NB4 (cell line): ENCODE data around the gene ASB16.

Experiments used
- DNase-seq: peaks from one replicate; pipeline ENCODE4 v3.0.0; 2010; ENCODE audit warnings: low read depth
- H3K4me3 ChIP-seq: one replicate; pipeline ENCODE4 v1.5.1; 2011; ENCODE audit warnings: mild to moderate bottlenecking, low read depth, low read length, moderate library complexity
- CTCF ChIP-seq: IDR thresholded peaks from one replicate; pipeline ENCODE4 v1.5.1; 2012; ENCODE audit warnings: low read depth, low read length
- MYC ChIP-seq: IDR thresholded peaks from 2 replicates; pipeline ENCODE4 v1.6.1; 2011; ENCODE audit warnings: low read depth, low read length
- POLR2A ChIP-seq: IDR thresholded peaks from 2 replicates; pipeline ENCODE4 v1.6.1; 2011; ENCODE audit warnings: mild to moderate bottlenecking; ENCODE audit not compliant: insufficient read length; ENCODE audit errors: extremely low read depth
- TF ChIP-seq, protein P1 (sequence below): IDR thresholded peaks from 2 replicates; pipeline ENCODE4 v1.6.1; 2011; ENCODE audit warnings: low read depth, low read length

Gene ASB16

GRCh38 chr17:44191941-44192496 is 21.5 kb downstream of the ASB16 start:
- H3K4me3 ChIP-seq, result no peak overlapping the region
- TF ChIP-seq, protein P1, sequence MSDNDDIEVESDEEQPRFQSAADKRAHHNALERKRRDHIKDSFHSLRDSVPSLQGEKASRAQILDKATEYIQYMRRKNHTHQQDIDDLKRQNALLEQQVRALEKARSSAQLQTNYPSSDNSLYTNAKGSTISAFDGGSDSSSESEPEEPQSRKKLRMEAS, result no peak
- DNase-seq, result no peak

- DNase-seq, result no peak
- TF ChIP-seq CTCF, result no peak
- no peak for TF ChIP-seq MYC
- TF ChIP-seq, protein P1, result no peak
- TF ChIP-seq POLR2A, result no peak
Measured at GRCh38 chr17:44192750-44193149, 22.2 kb downstream of the ASB16 start.

DNA sequence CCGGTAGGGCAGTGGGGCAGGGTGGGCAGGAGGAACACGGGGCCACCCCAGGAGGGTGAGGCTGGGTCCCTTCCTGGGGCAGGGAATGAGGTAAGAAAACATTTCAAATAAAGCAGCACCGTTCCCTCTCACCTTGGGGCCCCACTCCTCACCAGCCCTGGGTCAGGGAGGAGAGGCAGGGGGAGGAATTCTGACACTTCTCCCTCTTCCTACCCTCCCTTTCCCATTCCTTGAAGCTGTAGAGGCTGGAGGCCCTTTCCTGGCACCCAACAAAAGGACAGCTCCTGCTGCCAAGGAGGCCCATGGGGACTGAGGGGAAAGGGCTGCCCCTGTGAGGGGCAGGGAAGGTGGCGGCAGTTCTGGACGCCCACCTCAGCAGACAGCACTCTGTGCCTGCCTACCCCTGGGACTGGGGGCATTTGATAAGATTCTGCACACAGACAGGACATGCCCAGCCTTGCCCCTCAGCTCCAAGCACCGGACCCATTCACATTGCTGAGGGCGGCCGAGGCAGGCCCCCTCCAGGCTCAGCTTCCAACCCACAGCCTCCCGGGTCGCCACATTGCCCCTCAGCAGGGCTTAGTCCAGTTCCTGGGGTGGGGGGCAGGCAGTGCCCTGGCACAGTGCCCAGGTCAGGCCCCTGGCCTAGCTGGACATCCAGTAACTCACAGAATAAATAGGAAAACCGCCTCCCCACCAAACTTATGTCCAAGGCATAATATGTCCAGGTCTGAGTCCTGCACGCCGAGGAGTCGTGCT is 23.0 kb downstream of the ASB16 start:
- DNase-seq, result no peak
- no peak overlapping the region for H3K4me3 ChIP-seq
- no peak for TF ChIP-seq CTCF

More at GRCh38 chr17:44192750-44193149, 22.2 kb downstream of the ASB16 start:
- H3K4me3 ChIP-seq, result no peak overlapping the region

- DNase-seq, result no peak
- TF ChIP-seq CTCF (no peak), MYC (no peak), POLR2A (no peak)
- TF ChIP-seq, protein P1, result no peak
- no peak overlapping the region for H3K4me3 ChIP-seq
Measured at GRCh38 chr17:44197107-44197506, 26.6 kb downstream of the ASB16 start.

DNA sequence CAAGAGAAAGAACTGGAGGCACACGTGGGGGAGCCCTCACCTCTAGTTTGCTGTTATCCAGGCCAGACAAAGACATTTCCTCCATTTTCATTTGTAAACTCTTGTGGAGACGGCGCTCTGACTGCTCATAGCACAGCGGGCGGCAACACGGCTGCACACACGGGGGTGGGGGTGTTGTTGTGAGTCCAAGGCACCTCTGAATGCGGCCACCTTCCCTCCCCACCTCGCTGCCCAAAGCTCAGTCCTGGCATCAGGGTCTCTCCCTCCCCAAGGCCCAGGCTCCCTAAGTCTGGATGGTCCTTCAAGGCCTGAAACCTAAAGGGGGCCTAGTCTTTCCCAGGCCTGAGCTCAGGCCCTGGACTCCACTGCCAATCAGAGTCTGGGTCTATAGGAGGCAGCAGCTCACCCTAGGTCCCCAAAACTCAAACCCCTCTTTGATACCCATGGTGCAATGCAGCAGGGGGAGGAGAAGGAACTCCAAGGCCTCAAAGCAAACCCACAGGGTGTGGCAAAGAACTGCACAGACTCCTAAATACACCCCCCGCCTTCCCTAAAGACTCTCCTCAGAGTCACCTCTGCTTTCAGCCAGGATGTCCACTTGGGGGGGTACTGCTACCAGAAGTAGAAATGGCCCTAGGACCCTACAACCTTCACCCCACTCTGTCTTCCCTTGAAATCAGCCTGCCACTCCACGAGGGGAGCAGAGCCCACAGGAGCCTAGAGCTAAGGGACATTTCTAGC is 27.6 kb downstream of the ASB16 start:
- H3K4me3 ChIP-seq, result peak overlapping the region; percentile 78
- DNase-seq, result peak; percentile 87

More for the DNA sequence above, 27.6 kb downstream of the ASB16 start:
- peak; percentile 27 for TF ChIP-seq CTCF
- TF ChIP-seq POLR2A, result no peak
